SH-SY5Y (cell line): ENCODE measurements around the gene GSE1.

Experiments used
- GATA2 ChIP-seq: IDR thresholded peaks from 2 replicates; pipeline ENCODE4 v1.6.1; 2011; ENCODE audit warnings: mild to moderate bottlenecking, low read depth, low read length
- GATA3 ChIP-seq: IDR thresholded peaks from 2 replicates; pipeline ENCODE4 v1.6.1; 2011; ENCODE audit warnings: low read depth, mild to moderate bottlenecking, low read length, moderate library complexity

GSE1 gene

DNA sequence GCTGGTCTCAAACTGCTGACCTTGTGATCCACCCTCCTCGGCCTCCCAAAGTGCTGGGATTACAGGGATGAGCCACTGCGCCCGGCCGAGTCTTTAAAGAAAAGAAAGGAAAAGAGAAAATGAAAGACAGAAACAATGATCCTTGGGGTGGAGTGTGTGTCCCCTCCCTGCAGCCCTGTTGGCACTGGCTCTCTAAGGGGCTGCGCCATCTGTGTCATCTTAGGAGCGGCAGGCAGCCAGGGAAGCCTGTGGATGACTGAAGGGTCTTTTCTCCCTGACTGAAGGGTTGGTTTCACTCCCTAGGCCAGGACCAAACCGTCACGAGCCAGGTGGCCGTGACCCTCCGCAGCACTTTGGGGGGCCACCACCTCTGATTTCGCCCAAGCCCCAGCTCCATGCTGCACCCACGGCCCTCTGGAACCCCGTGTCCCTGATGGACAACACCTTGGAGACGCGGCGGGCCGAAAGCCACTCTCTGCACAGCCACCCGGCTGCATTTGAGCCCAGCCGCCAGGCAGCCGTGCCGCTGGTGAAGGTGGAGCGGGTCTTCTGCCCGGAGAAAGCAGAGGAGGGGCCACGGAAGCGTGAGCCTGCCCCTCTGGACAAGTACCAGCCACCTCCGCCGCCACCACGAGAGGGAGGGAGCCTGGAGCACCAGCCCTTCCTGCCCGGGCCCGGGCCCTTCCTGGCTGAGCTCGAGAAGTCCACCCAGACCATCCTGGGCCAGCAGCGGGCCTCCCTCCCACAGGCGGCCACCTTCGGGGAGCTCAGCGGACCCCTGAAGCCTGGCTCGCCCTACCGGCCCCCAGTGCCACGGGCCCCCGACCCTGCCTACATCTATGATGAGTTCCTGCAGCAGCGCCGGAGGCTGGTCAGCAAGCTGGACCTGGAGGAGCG, 48.0 kb downstream of the GSE1 start:
- TF ChIP-seq GATA2 (no peak), GATA3 (no peak)

DNA sequence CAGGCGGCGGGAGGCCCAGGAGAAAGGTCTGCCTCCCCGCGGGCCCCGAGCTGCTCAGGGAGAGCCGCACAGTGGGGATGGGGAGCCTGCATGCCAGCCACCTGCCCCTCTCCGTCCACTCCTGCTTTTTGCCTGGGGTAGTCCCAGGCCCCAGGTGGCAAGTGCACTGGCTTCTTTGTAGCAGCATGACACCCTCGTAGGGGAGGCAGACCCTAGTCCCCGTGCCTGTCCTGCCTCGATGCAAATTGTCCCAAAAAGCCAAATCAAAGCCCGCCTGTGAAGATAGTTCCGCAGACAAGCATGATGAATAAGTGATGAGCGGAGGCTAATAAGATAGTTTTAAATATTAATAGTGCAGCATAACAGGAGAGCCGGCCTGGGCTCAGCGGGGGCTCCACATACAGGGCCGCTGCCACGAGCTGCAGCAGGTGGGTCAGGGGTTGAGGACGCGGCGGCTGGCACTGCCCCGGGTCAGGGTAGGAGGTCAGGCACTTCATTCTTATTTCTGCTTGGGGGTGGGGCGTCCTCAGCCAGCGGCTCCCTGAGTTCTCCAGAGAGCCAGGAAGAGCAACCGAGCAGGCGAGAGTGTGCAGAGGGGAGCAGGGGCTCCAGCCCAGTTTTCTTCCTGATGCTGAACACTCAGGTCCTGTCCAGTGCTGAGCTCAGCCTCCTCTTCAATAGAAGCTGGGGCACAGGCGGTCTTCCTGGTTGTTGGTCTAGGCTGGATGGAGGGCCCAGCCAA, 48.8 kb downstream of the GSE1 start:
- TF ChIP-seq GATA2 (no peak), GATA3 (no peak)

DNA sequence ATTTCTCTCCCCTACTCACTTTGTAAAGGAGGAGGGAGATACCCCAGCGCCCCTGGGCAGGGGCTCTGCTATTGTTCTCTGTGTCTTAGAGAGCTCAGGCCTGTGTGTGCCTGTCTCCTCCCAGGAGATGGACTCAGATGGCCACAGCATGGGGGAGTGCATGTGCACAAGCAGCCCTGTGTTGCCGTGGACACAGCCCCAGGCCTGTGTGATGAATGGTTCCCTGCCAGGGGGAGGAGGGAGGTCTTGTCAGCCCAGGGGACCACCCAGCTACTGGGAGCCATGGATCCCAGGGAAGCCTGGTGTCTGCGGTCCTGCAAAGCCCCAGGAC, 49.3 kb downstream of the GSE1 start:
- TF ChIP-seq GATA2 (no peak), GATA3 (no peak)

DNA sequence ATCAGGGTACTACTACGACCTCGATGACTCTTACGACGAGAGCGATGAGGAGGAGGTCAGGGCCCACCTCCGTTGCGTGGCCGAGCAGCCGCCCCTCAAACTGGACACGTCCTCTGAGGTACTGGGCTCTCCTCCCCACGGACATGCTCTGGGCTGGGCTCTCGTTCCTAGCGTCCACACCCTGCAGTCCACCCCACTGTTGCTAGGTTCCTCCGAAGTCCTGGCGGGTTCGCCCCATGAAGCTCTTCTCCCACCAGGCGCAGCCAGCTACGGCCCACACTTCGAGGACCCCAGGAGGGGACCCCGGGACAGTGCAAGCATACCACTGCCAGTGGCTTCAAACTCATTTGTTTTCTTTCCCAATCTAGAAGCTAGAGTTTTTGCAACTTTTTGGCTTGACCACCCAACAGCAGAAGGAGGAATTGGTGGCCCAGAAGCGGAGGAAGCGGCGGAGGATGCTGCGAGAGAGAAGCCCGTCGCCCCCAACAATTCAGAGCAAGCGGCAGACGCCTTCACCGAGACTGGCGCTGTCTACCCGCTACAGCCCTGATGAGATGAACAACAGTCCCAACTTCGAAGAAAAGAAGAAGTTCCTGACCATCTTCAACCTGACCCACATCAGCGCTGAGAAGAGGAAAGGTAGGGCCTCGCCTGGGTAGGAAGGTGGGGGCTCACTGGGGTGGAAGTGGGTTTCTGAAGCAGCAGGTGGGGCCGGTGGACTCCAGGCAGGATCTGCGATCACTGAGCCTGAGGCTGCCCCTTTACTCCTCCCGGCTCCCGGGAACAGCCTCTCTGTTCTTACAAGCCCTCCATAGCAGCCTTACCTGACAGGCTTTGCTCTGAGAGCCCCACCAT, 50.1 kb downstream of the GSE1 start:
- no peak for TF ChIP-seq GATA2

DNA sequence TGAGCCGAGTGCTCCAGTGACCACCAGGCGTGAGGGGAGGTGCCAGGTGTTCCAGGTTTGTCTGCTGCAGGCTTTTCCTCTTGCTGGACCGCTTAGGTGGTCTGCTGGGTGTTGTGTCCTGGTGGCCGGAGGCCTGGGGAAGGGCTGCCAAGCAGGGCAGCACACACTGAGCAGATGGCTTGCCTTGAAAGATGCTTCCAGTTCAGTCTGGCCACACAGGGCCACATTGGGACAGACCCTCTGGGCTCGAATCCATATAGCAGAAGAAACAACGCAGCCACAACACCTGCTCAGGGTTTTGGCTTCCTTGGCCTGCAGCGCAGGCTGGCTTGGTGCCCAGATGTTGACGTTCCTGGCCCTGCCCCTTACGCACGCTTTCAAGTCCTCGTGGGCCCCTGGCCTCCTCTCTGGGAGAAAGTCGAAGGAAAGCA, 50.8 kb downstream of the GSE1 start:
- TF ChIP-seq GATA3 = no peak
- TF ChIP-seq GATA2 = no peak

- no peak for TF ChIP-seq GATA2
- no peak for TF ChIP-seq GATA3
These were observed 51.7 kb downstream of the GSE1 start for GRCh38 chr16:85664580-85665372.

GRCh38 chr16:85665373-85665740, 52.2 kb downstream of the GSE1 start:
- TF ChIP-seq GATA2 = no peak
- no peak for TF ChIP-seq GATA3

- TF ChIP-seq GATA3 (no peak), GATA2 (no peak)
These were observed 52.8 kb downstream of the GSE1 start for GRCh38 chr16:85665929-85666328.

DNA sequence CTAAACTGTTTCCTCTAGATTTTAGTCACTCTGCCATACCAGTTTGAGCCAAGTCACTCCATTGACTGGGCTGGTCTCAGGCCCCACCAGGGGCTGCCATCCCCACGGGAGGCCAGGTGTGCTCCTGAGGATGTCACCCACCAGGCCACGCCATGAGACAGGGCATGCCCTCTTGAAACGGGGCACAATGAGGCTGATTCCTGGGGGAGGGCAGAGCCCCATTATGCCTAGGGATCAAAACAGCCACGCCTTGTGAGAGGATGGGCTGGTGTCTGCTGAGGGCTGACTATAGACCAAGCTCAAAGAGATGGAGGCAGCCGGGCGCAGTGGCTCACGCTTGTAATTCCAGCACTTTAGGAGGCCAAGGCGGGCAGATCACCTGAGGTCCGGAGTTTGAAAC, 54.1 kb downstream of the GSE1 start:
- TF ChIP-seq GATA2 = no peak
- no peak for TF ChIP-seq GATA3

DNA sequence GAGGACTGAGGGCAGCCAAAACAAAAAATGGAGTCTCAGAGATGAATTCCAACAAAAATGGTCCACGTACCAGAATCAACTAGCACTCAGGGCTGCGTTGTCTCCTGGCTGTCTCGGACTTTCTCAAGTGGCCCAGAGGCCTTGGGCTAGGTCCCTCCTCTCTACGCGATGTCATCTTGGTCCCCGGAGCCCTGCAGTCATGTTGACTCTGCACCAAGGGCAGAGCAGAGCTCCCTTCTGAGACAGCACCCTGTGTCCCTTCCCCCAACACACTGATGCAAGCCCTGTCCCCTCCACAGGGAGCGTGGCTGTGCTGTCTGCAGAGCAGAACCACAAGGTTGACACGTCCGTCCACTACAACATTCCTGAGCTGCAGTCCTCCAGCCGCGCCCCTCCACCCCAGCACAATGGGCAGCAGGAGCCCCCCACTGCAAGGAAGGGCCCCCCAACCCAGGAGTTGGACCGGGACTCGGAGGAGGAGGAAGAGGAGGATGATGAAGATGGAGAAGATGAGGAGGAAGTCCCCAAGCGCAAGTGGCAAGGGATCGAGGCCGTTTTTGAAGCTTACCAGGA, 54.8 kb downstream of the GSE1 start:
- TF ChIP-seq GATA3 = no peak
- TF ChIP-seq GATA2 = no peak

DNA sequence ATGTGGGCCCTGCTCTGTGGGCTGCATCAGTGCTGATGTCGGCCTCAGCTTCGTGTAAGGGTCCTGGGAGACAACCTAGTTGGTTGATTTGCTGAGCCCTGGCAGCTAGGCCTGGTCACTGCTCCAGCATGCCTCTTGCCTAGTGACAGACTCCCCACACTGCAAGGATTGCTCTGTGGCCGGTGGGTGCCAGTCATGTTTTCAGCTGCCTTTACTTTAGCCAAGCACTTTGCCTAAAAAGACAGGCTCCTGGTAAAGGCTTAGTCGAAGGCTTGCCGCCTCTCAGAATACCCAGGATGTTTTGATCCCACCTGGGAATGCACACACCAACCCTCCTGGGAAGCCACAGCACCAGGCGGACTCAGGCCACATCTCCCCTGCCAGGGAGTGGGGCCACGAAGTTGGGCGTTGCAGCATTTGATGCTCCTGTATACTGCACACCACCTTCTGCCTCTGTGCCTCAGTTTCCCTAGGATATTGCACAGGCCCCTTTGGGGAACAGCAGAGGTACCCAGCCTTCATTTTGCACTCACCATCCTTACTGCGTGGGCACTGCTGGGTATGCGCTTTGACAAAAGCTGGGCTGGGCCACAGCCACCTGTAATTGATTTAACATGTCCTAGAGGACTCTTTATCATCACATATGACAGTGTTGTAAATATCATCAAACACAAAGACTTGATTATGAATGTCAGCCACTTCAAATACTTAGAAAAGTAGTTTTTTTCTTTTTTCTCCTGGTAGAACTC, 55.7 kb downstream of the GSE1 start:
- TF ChIP-seq GATA2 (no peak), GATA3 (no peak)

DNA sequence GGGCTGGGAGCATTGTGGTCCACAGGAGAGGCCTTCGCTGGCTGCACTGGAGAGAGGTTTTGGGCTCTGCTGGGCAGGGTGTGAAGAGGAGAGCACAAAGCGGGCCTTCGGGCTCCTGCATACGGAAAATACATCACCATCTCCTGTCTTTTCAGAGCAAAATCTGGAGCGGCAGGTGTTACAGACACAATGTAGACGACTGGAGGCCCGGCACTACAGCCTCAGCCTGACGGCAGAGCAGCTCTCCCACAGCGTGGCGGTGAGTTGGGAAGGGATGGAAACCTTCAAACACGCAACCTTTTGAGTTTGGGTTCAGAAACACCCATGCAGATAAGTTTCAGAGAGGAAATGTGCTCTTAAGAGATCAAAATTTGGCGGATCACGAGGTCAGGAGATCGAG, 57.7 kb downstream of the GSE1 start:
- TF ChIP-seq GATA2 (no peak), GATA3 (no peak)
